Measurements from ENCODE around the gene ICAM4. TPM values are rescaled to one million over a fixed set of nuclear protein-coding genes. Genes with fewer than 3 reads are reported as not detected.

The ICAM4 gene
- total and polyA plus RNA-seq, 9 of the 15 experiments (the other 6 are each of a cell fraction or from before 2014, with no cell fraction given): 14.1 to 86.1 (median 29.6) TPM

GRCh38 chr19:10286803-10287737 lies at the start of gene ICAM4 (continued):
- peak; percentile 74; the same call in 1 of the 2 replicates for TF ChIP-seq ZNF280B (CRISPR knock-in tag; IDR thresholded peaks at IDR 0.05)
- TF ChIP-seq PPARD (CRISPR knock-in tag; IDR thresholded peaks at IDR 0.05): no peak
- TF ChIP-seq SAFB (IDR thresholded peaks at IDR 0.05; ENCODE audit: borderline replicate concordance, low read depth, low read length): peak; percentile 7; the same call in 1 of the 2 replicates
- no peak for TF ChIP-seq ZBTB33 (CRISPR knock-in tag; IDR thresholded peaks at IDR 0.05)
- TF ChIP-seq E4F1 (CRISPR knock-in tag; IDR thresholded peaks at IDR 0.05; ENCODE audit: borderline replicate concordance): no peak
- no peak for TF ChIP-seq ZNF518B (CRISPR knock-in tag; IDR thresholded peaks at IDR 0.05)
- TF ChIP-seq POLR3A (IDR thresholded peaks at IDR 0.05; ENCODE audit: borderline replicate concordance, extremely low read depth, insufficient read depth, insufficient read length): no peak
- peak; percentile 70 for TF ChIP-seq SMARCE1 (IDR thresholded peaks at IDR 0.05)
- TF ChIP-seq ARID2 (IDR thresholded peaks at IDR 0.05): 0 out of 2 replicates have a peak, but pooled peaks have one; percentile 28
- TF ChIP-seq ZNF589 (CRISPR knock-in tag; IDR thresholded peaks at IDR 0.05; ENCODE audit: low read depth): peak; percentile 58; the same call in 1 of the 2 replicates
- TF ChIP-seq ZNF395 (CRISPR knock-in tag; IDR thresholded peaks at IDR 0.05): peak; percentile 95
- peak; percentile 82; the same call in 1 of the 2 replicates for TF ChIP-seq THAP7 (CRISPR knock-in tag; IDR thresholded peaks at IDR 0.05)
- no peak for TF ChIP-seq KAT2B (IDR thresholded peaks at IDR 0.05; ENCODE audit: low read depth, low read length)
